ENCODE measurements around the gene ARIH2. TPM values are rescaled to one million over a fixed set of nuclear protein-coding genes. Genes with fewer than 3 reads are reported as not detected.

ARIH2 gene
- polyA plus RNA-seq, 3 donors: 24.7 to 49.6 (median 48.2) TPM

DNA sequence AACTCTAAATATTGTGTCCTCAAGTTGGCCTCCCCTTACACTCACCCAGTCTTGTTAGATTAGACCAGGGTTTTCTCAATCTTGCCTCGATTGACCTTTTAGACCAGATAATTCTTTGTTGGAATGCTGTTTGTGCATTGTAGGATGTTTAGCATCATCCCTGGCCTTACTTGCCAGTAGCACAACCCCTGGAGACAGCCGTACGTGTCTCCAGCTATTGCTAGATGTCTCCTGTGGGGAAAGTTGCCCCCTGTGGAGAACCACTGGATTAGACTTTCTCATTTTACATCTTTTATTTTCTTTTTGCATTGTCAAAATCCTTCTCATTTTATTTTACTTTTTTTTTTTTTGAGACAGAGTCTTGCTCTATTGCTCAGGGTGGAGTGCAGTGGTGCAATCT, 90.8 kb downstream of the ARIH2 start:
- H3K27ac ChIP-seq (ENCODE audit: low read depth, low read length): no peak overlapping the region
- 68 to 74% (median 68%) methylated on average over 3 of the region's 3 CpGs for WGBS, 3 donors

GRCh38 chr3:49012441-49013017, 93.9 kb downstream of the ARIH2 start:
- WGBS, 3 donors: 40 to 81% (median 73%) methylated on average over 17 of the region's 17 CpGs
- H3K27ac ChIP-seq (ENCODE audit: low read depth, low read length): no peak overlapping the region

DNA sequence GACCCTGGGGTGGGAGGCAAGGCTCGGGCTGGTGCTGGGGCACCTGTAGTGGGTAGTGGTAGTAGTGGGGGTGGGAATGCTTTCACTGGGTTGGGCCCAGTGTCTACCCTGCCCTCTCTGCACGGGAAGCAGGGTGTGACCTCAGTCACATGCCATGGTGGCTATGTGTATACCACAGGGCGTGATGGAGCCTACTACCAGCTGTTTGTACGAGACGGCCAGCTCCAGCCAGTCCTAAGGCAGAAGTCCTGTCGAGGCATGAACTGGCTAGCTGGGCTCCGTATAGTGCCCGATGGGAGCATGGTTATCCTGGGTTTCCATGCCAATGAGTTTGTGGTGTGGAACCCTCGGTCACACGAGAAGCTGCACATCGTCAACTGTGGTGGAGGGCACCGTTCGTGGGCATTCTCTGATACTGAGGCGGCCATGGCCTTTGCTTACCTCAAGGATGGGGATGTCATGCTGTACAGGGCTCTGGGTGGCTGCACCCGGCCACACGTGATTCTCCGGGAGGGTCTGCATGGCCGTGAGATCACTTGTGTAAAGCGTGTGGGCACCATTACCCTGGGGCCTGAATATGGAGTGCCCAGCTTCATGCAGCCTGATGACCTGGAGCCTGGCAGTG, 94.6 kb downstream of the ARIH2 start:
- no peak overlapping the region for H3K27ac ChIP-seq (ENCODE audit: low read depth, low read length)
- 76 to 86% (median 83%) methylated on average over 19 of the region's 19 CpGs for WGBS, 3 donors

GRCh38 chr3:49013738-49014660, 95.4 kb downstream of the ARIH2 start:
- 84 to 86% (median 86%) methylated on average over 24 of the region's 24 CpGs for WGBS, 3 donors
- no peak overlapping the region for H3K27ac ChIP-seq (ENCODE audit: low read depth, low read length)

DNA sequence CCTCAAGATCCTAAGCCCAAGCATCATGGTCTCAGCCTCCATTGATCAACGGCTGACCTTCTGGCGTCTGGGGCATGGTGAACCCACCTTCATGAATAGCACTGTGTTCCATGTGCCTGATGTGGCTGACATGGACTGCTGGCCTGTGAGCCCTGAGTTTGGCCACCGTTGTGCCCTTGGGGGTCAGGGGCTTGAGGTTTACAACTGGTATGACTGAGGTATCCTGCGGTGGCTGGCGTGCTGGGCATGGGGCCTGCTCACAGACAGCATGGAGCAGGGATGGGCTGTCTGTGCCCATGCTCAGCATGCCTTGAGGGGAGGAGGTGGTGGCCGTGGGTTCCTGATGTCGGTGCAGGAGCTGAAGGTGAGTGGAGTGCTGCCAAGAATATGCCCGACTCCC, 96.4 kb downstream of the ARIH2 start:
- WGBS, 3 donors: 73 to 90% (median 84%) methylated on average over 8 of the region's 8 CpGs
- H3K27ac ChIP-seq (ENCODE audit: low read depth, low read length): no peak overlapping the region

DNA sequence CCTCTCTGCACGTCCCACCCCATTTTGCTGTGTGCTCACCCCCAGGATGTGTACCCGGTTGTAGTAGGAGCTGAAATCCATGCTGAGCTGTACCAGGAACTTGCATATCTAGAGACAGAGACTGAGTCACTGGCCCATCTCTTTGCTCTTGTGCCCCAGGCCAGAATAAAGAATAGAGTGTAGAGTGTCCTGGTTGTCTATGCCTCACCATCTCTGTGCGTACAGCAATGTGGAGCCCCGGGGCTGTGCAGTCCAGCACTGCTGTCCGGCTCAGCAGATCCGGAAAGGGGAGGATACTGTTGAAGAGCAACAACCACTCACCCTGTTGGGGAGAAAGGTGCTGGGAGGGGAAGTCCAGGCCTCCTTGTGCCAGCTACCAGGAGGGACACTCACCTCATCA, 97.1 kb downstream of the ARIH2 start:
- H3K27ac ChIP-seq (ENCODE audit: low read depth, low read length): no peak overlapping the region
- WGBS, 3 donors: 74 to 85% (median 80%) methylated on average over 6 of the region's 6 CpGs

DNA sequence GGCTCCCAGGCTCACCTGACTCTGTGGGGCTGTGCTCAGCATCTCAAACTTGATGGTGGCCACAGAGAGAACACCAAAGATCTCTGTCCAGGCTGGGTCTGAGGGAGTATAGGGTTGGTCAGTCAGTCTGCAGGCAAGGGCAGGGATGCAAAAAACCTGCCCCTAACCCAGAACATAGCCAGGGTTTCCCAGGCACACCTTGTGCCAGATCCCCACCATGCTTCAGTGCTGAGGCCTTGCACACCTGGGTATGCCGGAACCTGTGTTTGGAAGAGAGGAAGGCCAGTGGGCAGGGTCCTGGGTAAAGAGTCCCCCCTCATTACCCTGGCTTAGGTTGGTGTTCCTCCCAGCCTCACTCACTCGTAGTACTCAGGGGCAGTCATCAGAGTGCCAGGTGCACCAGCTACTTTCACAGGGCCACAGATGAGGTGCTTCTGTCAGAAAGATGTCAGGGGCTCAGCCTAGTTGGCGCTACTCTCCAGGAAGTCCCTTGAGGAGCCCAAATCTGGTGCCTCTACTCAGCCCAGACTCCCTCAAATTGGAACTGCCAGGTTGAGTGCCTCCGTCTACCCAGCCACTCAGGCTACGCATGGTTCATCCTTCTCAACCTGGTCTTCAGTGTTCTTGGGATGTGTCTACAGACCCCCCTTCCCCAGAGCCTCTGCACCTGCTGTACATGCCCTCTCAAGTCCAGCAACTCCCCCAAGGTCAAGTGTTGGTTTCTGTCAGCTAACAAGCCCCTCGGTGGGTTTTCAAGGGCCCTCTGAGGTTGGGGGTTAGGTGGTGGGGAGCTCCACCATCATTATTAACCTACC, 98.0 kb downstream of the ARIH2 start:
- H3K27ac ChIP-seq (ENCODE audit: low read depth, low read length): no peak overlapping the region
- WGBS, 3 donors: 81 to 90% (median 88%) methylated on average over 6 of the region's 6 CpGs

DNA sequence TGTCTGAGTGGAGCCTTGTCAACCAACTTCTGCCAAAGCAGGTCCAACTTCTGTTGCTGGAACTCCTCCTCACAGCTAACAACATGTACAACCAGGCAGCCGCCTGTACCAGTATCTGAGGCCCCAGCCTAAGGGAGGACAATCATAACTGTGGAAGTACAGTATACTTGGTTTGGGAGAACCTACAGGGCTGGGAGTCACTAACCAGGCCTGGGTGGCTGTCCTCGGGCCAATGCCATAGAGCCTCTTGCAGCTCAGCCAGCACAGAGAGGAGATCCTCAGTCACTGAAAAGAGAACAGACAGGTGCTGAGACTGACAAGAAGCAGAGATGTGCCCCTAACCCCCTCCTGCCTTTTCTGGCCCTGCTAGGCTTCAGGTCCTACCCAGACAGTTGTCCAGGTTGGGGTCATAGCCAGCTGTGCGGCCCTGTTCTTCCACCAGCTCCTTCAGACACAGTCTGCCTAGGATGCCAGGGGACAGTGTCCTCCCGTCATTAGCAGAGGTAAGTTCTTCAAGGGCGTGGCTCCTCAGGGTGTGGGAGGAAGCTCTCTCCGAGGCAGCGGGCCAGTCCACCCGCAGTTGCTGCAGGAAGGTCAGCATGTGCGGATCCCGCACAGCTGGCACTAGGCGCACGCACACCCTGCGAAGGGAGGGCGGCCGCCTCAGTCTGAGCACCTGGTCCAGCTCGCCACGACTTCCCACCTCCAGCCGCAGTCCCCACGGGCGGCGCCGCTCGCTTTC, 98.8 kb downstream of the ARIH2 start:
- H3K27ac ChIP-seq (ENCODE audit: low read depth, low read length): no peak overlapping the region
- WGBS, 3 donors: 8 to 10% (median 10%) methylated on average over 23 of the region's 23 CpGs

GRCh38 chr3:49017971-49018706, 99.5 kb downstream of the ARIH2 start, which contains the start of gene DALRD3:
DALRD3 (minus strand) TSS chr3:49018580; CDS start chr3:49018564, 16 bp downstream.
- no peak within 1 kb of the TSS for H3K27ac ChIP-seq (ENCODE audit: low read depth, low read length)
- WGBS, 3 donors: 0 to 1% (median 0%) methylated on average over 76 to 85 of the region's 85 CpGs

GRCh38 chr3:49018707-49019006, 100.0 kb downstream of the ARIH2 start:
- H3K27ac ChIP-seq (ENCODE audit: low read depth, low read length): no peak overlapping the region
- WGBS, 3 donors: 2% methylated on average over 15 to 18 of the region's 18 CpGs

DNA sequence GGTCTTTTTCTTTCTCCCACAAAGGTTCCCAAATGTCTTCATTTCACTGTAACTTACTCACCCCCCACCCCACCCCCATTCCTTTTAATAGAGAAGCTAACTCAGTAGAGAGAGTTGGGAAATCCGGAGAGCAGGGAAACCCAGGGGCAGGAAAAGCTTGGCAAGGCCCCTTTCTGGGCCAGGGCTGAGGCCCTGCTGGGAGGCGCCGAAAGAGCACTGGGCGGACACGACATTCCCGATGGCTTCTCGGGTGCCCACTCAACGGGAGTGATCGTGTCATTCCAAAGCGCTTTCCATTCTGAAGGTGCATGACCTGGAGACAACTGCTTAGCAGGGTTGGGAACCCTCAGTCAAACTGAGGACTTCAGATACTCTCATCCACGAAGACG, 101.3 kb downstream of the ARIH2 start:
- 30 to 33% (median 30%) methylated on average over 12 of the region's 12 CpGs for WGBS, 3 donors

DNA sequence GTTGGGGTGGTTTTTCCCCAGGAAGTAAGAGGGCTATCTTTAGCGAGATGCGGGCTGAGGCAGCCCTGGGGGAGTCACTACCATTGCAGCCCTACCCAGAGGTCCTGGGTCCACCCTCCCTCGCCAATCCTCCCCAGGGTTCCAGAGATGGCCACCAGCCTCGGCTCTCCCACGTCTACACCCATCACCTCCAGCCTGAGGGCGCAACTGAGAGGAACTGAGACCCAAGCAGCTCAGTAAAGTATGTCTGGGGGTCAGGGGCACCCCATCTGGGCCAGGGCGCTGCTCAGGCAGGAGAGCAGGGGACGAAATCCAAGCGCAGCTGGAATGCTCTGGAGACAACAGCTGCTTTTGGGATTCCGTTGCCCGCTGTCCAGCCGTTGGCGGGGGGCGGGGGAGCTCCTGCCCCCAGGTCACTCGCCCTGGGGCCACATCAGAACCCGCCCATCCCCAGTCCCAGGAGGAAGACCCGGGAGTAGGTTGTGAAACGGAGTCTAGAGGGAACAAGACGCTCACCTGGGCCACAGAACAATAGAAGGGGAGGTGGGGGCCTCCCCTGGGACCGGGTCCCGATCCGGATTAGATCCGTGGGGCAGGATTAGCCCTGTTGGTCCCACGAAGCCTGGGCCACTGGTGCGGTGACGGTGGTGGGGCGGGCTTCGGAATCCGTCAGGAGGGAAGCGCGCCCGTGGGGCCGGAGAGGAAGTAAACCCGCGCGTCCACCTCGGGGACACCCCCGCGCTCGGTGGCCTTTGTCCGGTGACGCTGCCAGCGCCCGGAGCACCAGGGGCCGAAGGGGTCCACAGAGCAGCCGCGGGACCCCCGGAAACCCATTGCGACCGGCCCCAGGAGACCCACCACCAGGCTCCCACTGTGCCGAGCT, 101.9 kb downstream of the ARIH2 start:
- H3K27ac ChIP-seq (ENCODE audit: low read depth, low read length): peak overlapping the region; percentile 98
- 1 to 2% (median 1%) methylated on average over 51 of the region's 51 CpGs for WGBS, 3 donors

More for the DNA sequence above, 101.3 kb downstream of the ARIH2 start:
- H3K27ac ChIP-seq (ENCODE audit: low read depth, low read length): no peak overlapping the region

DNA sequence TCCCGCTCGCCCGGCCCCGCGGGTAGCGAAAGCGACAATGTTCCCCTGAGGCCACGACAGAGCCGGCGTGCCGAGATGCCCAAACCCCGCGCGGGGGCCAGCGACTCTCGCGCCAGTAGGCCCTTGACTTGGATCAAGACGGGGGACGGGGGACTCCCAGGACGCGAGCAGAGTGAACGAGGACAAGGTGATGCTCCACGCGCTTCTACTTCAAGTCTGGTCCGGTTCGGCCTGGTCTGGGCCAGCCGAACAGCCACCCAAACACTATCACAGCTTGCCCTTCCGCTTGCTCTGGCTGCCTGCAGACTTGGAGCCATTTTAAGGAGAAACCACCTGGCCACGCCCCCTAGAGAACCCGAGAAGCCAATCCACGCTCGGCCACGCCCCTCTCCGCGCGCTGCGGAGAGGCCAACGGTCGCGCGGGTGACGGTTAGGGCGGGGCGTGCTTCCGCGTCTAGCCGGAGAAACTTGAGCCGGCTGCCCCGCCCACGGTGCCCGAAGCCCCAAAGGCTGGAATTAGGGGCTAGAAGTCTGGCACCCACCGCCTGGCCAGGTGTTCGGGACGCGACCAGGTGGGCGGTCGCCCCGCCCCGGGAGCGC, 102.7 kb downstream of the ARIH2 start:
- WGBS, 3 donors: 0% methylated on average over 60 of the region's 60 CpGs
- peak overlapping the region; percentile 98 for H3K27ac ChIP-seq (ENCODE audit: low read depth, low read length)

- 0 to 1% (median 0%) methylated on average over 56 to 83 of the region's 83 CpGs for WGBS, 3 donors
- H3K27ac ChIP-seq (ENCODE audit: low read depth, low read length): peak within 1 kb of the TSS; percentile 98
Observed at GRCh38 chr3:49021813-49022687, 103.4 kb downstream of the ARIH2 start, which contains the start of gene NDUFAF3. NDUFAF3 (plus strand) TSS chr3:49022121; CDS start chr3:49022145, 24 bp downstream.

GRCh38 chr3:49022688-49023171, 104.1 kb downstream of the ARIH2 start:
- 12 to 29% (median 21%) methylated on average over 12 of the region's 12 CpGs for WGBS, 3 donors
- H3K27ac ChIP-seq (ENCODE audit: low read depth, low read length): peak overlapping the region; percentile 98

Data from adipose tissue (tissue), 3 donors.